HEK293T (cell line): ENCODE data around the gene NLGN3.

Experiments
- CTCF ChIA-PET: fragments of 350-600 bp; formaldehyde crosslinking; extraction: SDS; loops from one replicate; lab custom pipeline; 2021; ENCODE audit warnings: antibody characterized with exemption, inconsistent platforms; lab: Yijun Ruan, JAX
- POLR2A ChIA-PET: fragments of 350-600 bp; formaldehyde crosslinking; extraction: SDS; loops from one replicate; lab custom pipeline; 2020; ENCODE audit warnings: antibody characterized with exemption, inconsistent platforms; lab: Yijun Ruan, JAX
- DNase-seq: peaks from one replicate; pipeline ENCODE4 v3.0.0; 2012; ENCODE audit warnings: mixed read lengths; ENCODE audit errors: extremely low spot score
- ARNT ChIP-seq: fragments of 450-650 bp; IDR thresholded peaks from 2 replicates; pipeline ENCODE4 v1.6.1; 2017; ENCODE audit warnings: mild to moderate bottlenecking
- BHLHE40 ChIP-seq: fragments of 450-650 bp; IDR thresholded peaks from 2 replicates; pipeline ENCODE4 v1.6.1; 2016; ENCODE audit warnings: mild to moderate bottlenecking, moderate library complexity, borderline replicate concordance
- CTBP1 ChIP-seq: fragments of 450-650 bp; IDR thresholded peaks from 2 replicates; pipeline ENCODE4 v1.6.1; 2016; ENCODE audit warnings: borderline replicate concordance
- ELF4 ChIP-seq: fragments of 450-650 bp; IDR thresholded peaks from 2 replicates; pipeline ENCODE4 v1.6.1; 2017; ENCODE audit warnings: antibody characterized with exemption
- FOXA1 ChIP-seq: fragments of 450-650 bp; IDR thresholded peaks from 2 replicates; pipeline ENCODE4 v1.6.1; 2016; ENCODE audit warnings: mild to moderate bottlenecking
- FOXK2 ChIP-seq: fragments of 450-650 bp; IDR thresholded peaks from 2 replicates; pipeline ENCODE4 v1.6.1; 2016; ENCODE audit warnings: mild to moderate bottlenecking
- FOXM1 ChIP-seq: fragments of 450-650 bp; IDR thresholded peaks from 2 replicates; pipeline ENCODE4 v1.6.1; 2017; ENCODE audit warnings: mild to moderate bottlenecking, borderline replicate concordance
- HDGF ChIP-seq: fragments of 450-650 bp; IDR thresholded peaks from 2 replicates; pipeline ENCODE4 v1.6.1; 2017; ENCODE audit warnings: antibody characterized with exemption, borderline replicate concordance
- L3MBTL2 ChIP-seq: fragments of 450-650 bp; conservative IDR thresholded peaks from 2 replicates; pipeline ENCODE4 v1.6.1; 2016; ENCODE audit warnings: mild to moderate bottlenecking
- LEF1 ChIP-seq: fragments of 450-650 bp; IDR thresholded peaks from 2 replicates; pipeline ENCODE4 v1.6.1; 2017; ENCODE audit warnings: mild to moderate bottlenecking, borderline replicate concordance
- NFRKB ChIP-seq: fragments of 450-650 bp; IDR thresholded peaks from 2 replicates; pipeline ENCODE4 v1.6.1; 2016; ENCODE audit warnings: mild to moderate bottlenecking, moderate library complexity
- SP1 ChIP-seq: fragments of 450-650 bp; IDR thresholded peaks from 2 replicates; pipeline ENCODE4 v1.6.1; 2017
- SUZ12 ChIP-seq: fragments of 450-650 bp; IDR thresholded peaks from 2 replicates; pipeline ENCODE4 v1.6.1; 2016; ENCODE audit warnings: mild to moderate bottlenecking
- TARDBP ChIP-seq: fragments of 450-650 bp; IDR thresholded peaks from 2 replicates; pipeline ENCODE4 v1.6.1; 2016
- ZNF384 ChIP-seq: fragments of 450-650 bp; IDR thresholded peaks from 2 replicates; pipeline ENCODE4 v1.6.1; 2016
- TF ChIP-seq, protein P1 (sequence below): fragments of 450-650 bp; IDR thresholded peaks from 2 replicates; pipeline ENCODE4 v1.6.1; 2016

The NLGN3 gene

DNA sequence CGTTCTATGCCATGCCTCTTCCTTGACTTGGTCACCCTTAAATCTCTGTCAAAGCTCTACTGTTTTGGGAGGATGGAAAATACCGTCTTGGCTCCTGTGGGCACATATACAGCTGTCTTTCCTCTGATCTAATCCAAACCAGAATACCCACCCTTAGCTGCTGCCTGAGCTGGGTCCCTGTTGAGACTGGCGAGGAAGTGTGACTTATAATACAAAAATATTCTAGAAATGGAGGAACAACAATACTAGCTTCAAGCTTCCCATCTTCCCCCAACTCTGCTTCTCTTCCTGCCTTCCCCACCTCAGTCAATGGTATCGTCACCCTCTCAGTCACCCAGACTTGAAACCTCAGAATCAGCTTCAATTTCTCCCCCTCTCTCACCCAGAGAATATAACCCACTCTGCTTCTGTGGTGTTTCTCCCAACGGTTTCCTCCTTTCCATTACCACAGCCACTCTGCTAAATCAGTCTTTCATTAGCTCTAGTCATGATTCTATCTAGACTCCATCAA is 32.7 kb upstream of the NLGN3 start:
- CTCF ChIA-PET, result no interaction called here
- TF ChIP-seq ELF4 (no peak), HDGF (no peak), L3MBTL2 (no peak), CTBP1 (no peak), FOXA1 (no peak), SUZ12 (no peak), LEF1 (no peak), ZNF384 (no peak), BHLHE40 (no peak), NFRKB (no peak), SP1 (no peak), ARNT (no peak), TARDBP (no peak), FOXM1 (no peak), FOXK2 (no peak)
- TF ChIP-seq, protein P1, sequence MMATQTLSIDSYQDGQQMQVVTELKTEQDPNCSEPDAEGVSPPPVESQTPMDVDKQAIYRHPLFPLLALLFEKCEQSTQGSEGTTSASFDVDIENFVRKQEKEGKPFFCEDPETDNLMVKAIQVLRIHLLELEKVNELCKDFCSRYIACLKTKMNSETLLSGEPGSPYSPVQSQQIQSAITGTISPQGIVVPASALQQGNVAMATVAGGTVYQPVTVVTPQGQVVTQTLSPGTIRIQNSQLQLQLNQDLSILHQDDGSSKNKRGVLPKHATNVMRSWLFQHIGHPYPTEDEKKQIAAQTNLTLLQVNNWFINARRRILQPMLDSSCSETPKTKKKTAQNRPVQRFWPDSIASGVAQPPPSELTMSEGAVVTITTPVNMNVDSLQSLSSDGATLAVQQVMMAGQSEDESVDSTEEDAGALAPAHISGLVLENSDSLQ, result no peak
- POLR2A ChIA-PET, result interaction anchor here (1.2 kb wide), 1 partner anchor 10 kb away, joined by 4 read pairs; no protein-coding TSS in a partner anchor
- no peak for DNase-seq

DNA sequence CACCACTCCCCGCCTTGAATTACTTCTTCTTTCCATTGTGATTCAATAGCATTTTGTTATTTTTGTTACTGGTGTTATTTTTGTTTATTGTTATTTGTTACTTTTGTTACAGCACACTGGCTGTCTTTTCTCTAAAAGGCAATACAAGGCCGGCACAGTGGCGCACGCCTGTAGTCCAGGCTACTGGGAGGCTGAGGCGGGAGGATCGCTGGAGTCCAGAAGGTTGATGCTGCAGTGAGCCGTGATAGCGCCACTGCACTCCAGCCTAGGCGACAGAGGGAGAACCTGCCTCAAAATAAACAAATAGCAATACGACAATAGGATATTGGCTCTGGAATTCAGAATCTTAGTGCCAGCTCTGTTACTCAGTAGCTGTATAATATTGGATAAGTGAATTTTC is 27.3 kb upstream of the NLGN3 start:
- CTCF ChIA-PET, result interaction anchor here (1.4 to 2.8 kb wide), 2 partner anchors 12 to 18 kb away, joined by 3 to 11 read pairs; no protein-coding TSS in a partner anchor
- no peak for TF ChIP-seq SUZ12
- TF ChIP-seq ZNF384, result no peak
- TF ChIP-seq HDGF, result no peak
- no peak for TF ChIP-seq LEF1
- no peak for TF ChIP-seq FOXM1
- DNase-seq, result no peak
- POLR2A ChIA-PET, result interaction anchor here (1.1 to 1.9 kb wide), 7 partner anchors 9 to 65 kb away, joined by 3 to 24 read pairs (median 8); partner anchors contain the start of genes CXorf65 and SNX12

DNA sequence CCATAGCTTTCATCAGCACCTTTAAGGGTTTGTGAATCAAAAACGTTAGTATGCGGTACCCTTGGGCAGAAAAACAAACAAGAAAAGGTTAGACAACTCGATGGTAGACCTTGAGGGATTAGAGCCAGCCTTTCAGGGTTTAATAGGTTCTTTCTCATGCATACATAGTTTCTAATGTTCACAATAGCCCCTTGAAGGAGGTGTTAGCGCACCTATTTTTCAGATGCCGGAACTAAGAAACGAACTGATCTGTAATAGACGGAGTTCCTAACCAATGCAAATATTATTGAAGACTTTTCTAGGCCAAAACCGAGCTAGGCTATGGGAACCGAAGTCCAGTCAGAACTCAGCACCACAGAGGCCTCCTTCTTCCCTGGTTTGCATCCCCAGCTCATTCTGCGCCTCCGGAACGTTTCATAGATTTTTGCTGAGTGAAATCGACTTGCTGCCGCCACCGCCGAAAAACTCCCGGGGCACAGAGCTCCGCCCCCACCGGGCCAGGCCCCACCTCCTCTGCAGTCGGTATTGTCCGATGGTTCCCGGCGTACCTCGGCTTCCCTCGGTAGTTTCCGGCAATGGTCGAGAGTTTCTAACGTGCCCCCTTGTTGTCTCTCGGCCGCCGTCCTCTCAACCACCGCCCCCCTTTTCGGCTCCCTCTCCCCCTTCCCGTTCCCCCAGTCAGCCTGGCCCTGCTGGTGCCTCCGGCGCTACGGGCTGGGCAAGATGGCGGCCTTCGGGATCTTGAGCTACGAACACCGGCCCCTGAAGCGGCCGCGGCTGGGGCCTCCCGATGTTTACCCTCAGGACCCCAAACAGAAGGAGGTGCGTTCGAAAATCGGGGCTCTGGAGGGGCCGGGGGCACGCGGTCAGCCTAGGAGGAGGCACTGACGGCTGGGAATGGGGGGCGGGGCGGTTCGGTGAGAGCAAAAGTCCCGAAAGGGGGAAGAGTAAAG is 26.3 kb upstream of the NLGN3 start, which contains the start of gene MED12:
TSS of gene MED12 (plus strand) at position 565 of the 953 bp plus-strand sequence. CDS start at position 724, 159 bp downstream.
- CTCF ChIA-PET, result interaction anchor here (0.6 to 2.8 kb wide), 3 partner anchors 11 to 151 kb away, joined by 3 to 11 read pairs (median 3); no protein-coding TSS in a partner anchor
- TF ChIP-seq SUZ12, result no peak
- TF ChIP-seq SP1, result no peak
- TF ChIP-seq LEF1, result no peak
- TF ChIP-seq ELF4, result no peak
- TF ChIP-seq, protein P1, result no peak
- TF ChIP-seq BHLHE40, result no peak
- TF ChIP-seq ZNF384, result no peak
- no peak for TF ChIP-seq FOXK2
- TF ChIP-seq FOXA1, result no peak
- no peak for TF ChIP-seq CTBP1
- no peak for TF ChIP-seq TARDBP
- TF ChIP-seq ARNT, result no peak
- no peak for TF ChIP-seq NFRKB
- no peak for TF ChIP-seq L3MBTL2
- no peak for TF ChIP-seq HDGF
- TF ChIP-seq FOXM1, result no peak
- peak; percentile 80 for DNase-seq
- POLR2A ChIA-PET, result interaction anchor here (0.8 to 1.9 kb wide), 11 partner anchors 8 to 64 kb away, joined by 3 to 24 read pairs (median 7); partner anchors contain the start of genes CXorf65 and SNX12

DNA sequence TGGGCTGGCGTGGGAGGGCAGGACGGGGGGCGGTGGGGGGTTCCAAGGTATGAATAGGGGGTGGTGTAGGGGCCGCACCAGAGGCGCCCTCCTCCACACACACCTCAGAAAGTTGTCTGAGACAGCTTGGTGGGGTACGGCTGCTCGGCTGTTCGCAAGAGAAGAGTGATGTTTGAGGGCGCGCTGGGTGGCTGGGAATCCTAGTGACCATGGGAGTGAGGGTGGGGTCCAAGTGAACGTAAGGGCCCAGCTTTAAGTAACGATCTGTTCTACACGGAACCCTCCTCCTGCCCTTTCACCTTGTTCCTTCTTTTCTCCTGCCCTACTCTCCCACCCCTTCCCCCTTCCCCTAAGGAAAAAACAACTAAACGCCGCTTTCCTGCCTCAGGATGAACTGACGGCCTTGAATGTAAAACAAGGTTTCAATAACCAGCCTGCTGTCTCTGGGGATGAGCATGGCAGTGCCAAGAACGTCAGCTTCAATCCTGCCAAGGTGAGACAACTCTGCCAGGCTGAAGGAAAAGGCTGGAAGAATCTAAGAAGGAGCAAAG is 25.6 kb upstream of the NLGN3 start:
- ChIA-PET POLR2A (interaction anchor here (0.8 to 1.9 kb wide), 8 partner anchors 10 to 63 kb away, joined by 3 to 24 read pairs (median 8); partner anchors contain the start of gene SNX12), CTCF (interaction anchor here (0.6 to 2.8 kb wide), 3 partner anchors 11 to 152 kb away, joined by 3 to 11 read pairs (median 3); no protein-coding TSS in a partner anchor)
- TF ChIP-seq ELF4, result no peak
- TF ChIP-seq BHLHE40, result no peak
- no peak for TF ChIP-seq FOXM1
- TF ChIP-seq ARNT, result no peak
- TF ChIP-seq LEF1, result no peak
- no peak for TF ChIP-seq TARDBP
- no peak for DNase-seq

DNA sequence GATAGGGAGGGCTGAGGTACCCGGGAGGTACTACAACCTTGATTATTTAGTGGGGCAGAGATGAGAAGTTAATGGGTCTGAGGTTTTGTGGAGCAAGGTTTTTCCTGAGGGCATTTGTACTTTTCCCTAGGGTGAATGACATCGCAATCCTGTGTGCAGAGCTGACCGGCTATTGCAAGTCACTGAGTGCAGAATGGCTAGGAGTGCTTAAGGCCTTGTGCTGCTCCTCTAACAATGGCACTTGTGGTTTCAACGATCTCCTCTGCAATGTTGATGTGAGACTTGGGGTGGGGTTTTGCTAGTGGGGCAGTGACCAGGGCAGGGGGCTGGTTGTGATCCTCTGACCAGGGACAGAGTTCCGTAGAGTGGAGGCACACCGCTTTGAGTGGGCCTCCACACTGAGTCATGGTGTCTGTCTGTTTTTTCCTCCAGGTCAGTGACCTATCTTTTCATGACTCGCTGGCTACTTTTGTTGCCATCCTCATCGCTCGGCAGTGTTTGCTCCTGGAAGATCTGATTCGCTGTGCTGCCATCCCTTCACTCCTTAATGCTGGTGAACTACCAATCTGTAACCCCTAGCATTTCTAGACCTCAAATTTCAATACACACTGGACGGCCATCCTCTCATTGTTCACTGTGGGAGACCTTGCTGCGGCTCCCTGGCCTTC is 16.3 kb upstream of the NLGN3 start:
- ChIA-PET POLR2A (interaction anchor here (1.0 to 1.6 kb wide), 3 partner anchors 10 to 54 kb away, joined by 3 to 9 read pairs (median 7); partner anchors contain the start of gene MED12), CTCF (interaction anchor here (0.5 to 2.4 kb wide), 4 partner anchors 10 to 130 kb away, joined by 3 to 11 read pairs (median 4); partner anchors contain the start of gene MED12)
- TF ChIP-seq FOXK2 (no peak), NFRKB (no peak), SP1 (no peak), L3MBTL2 (no peak), ARNT (no peak), BHLHE40 (no peak), LEF1 (no peak)
- TF ChIP-seq, protein P1, result no peak

More for the DNA sequence above, 16.3 kb upstream of the NLGN3 start:
- DNase-seq, result no peak
